ENCODE results near the gene TRMO.

TRMO gene

GRCh38 chr9:97875111-97875510 lies 47.2 kb downstream of the TRMO start:
- Histone ChIP-seq H3K9me3 (no peaks in the 10 kb centered on the region), H3K4me3 (no peak overlapping the region), H3K27me3 (ENCODE audit: low read depth) (peaks cover 3% of the 10 kb centered on the region; the same call in 1 of the 2 replicates), H3K4me1 (no peaks in the 10 kb centered on the region), H3K36me3 (replicated peaks) (no peaks in the 10 kb centered on the region)
- DNase-seq (ENCODE audit: low spot score in 2 of 2), result no peak
- in situ Hi-C loops (cut with MboI; ENCODE audit: low sequenced_read_pairs), result no loop called here

GRCh38 chr9:97874624-97875023 lies 47.7 kb downstream of the TRMO start:
- no peak overlapping the region for H3K4me3 ChIP-seq
- H3K9me3 ChIP-seq, result no peaks in the 10 kb centered on the region
- H3K36me3 ChIP-seq (replicated peaks), result no peaks in the 10 kb centered on the region
- H3K27me3 ChIP-seq (ENCODE audit: low read depth), result peaks cover 3% of the 10 kb centered on the region; the same call in 1 of the 2 replicates
- H3K4me1 ChIP-seq, result no peaks in the 10 kb centered on the region
- in situ Hi-C loops (cut with MboI; ENCODE audit: low sequenced_read_pairs), result no loop called here
- no peak for DNase-seq (ENCODE audit: low spot score in 2 of 2)

- Histone ChIP-seq H3K9me3 (no peaks in the 10 kb centered on the region), H3K4me1 (no peaks in the 10 kb centered on the region), H3K36me3 (replicated peaks) (no peaks in the 10 kb centered on the region), H3K27me3 (ENCODE audit: low read depth) (peaks cover 3% of the 10 kb centered on the region; the same call in 1 of the 2 replicates), H3K4me3 (no peak overlapping the region)
- in situ Hi-C loops (cut with MboI; ENCODE audit: low sequenced_read_pairs), result no loop called here
- DNase-seq (ENCODE audit: low spot score in 2 of 2), result no peak
Observed at GRCh38 chr9:97873882-97874281, 48.4 kb downstream of the TRMO start.

- no peak overlapping the region for H3K4me3 ChIP-seq
- no peaks in the 10 kb centered on the region for H3K9me3 ChIP-seq
- H3K27me3 ChIP-seq (ENCODE audit: low read depth), result peaks cover 3% of the 10 kb centered on the region; the same call in 1 of the 2 replicates
- H3K36me3 ChIP-seq (replicated peaks), result no peaks in the 10 kb centered on the region
- in situ Hi-C loops (cut with MboI; ENCODE audit: low sequenced_read_pairs), result no loop called here
- no peaks in the 10 kb centered on the region for H3K4me1 ChIP-seq
- DNase-seq (ENCODE audit: low spot score in 2 of 2), result no peak
Observed at GRCh38 chr9:97873425-97873824, 48.9 kb downstream of the TRMO start.

- in situ Hi-C loops (cut with MboI; ENCODE audit: low sequenced_read_pairs), result no loop called here
- H3K9me3 ChIP-seq, result peaks cover 5% of the 10 kb centered on the region
- no peak for DNase-seq (ENCODE audit: low spot score in 2 of 2)
- no peaks in the 10 kb centered on the region for H3K27me3 ChIP-seq (ENCODE audit: low read depth)
- H3K4me1 ChIP-seq, result no peaks in the 10 kb centered on the region
- no peaks in the 10 kb centered on the region; the same call in 1 of the 2 replicates for H3K36me3 ChIP-seq (replicated peaks)
- H3K4me3 ChIP-seq, result no peak overlapping the region
Observed at GRCh38 chr9:97868859-97869258, 53.4 kb downstream of the TRMO start.

- in situ Hi-C loops (cut with MboI; ENCODE audit: low sequenced_read_pairs), result no loop called here
- no peaks in the 10 kb centered on the region; the same call in 1 of the 2 replicates for H3K36me3 ChIP-seq (replicated peaks)
- no peak overlapping the region for H3K4me3 ChIP-seq
- no peaks in the 10 kb centered on the region for H3K4me1 ChIP-seq
- H3K9me3 ChIP-seq, result peaks cover 5% of the 10 kb centered on the region
- no peaks in the 10 kb centered on the region for H3K27me3 ChIP-seq (ENCODE audit: low read depth)
- no peak for DNase-seq (ENCODE audit: low spot score in 2 of 2)
Observed at GRCh38 chr9:97866848-97867247, 55.5 kb downstream of the TRMO start.

GRCh38 chr9:97866300-97866699 lies 56.0 kb downstream of the TRMO start:
- no peak for DNase-seq (ENCODE audit: low spot score in 2 of 2)
- in situ Hi-C loops (cut with MboI; ENCODE audit: low sequenced_read_pairs), result no loop called here
- peaks cover 5% of the 10 kb centered on the region for H3K9me3 ChIP-seq

GRCh38 chr9:97864396-97864795 lies 57.9 kb downstream of the TRMO start:
- Histone ChIP-seq H3K4me3 (no peak overlapping the region), H3K27me3 (ENCODE audit: low read depth) (no peaks in the 10 kb centered on the region), H3K9me3 (peaks cover 5% of the 10 kb centered on the region), H3K36me3 (replicated peaks) (no peaks in the 10 kb centered on the region; the same call in 1 of the 2 replicates), H3K4me1 (no peaks in the 10 kb centered on the region)
- in situ Hi-C loops (cut with MboI; ENCODE audit: low sequenced_read_pairs), result no loop called here
- no peak for DNase-seq (ENCODE audit: low spot score in 2 of 2)

More at GRCh38 chr9:97866300-97866699, 56.0 kb downstream of the TRMO start:
- H3K36me3 ChIP-seq (replicated peaks), result no peaks in the 10 kb centered on the region; the same call in 1 of the 2 replicates
- no peaks in the 10 kb centered on the region for H3K4me1 ChIP-seq
- no peak overlapping the region for H3K4me3 ChIP-seq
- no peaks in the 10 kb centered on the region for H3K27me3 ChIP-seq (ENCODE audit: low read depth)

- Histone ChIP-seq H3K9me3 (peaks cover 5% of the 10 kb centered on the region), H3K4me3 (no peak overlapping the region), H3K27me3 (ENCODE audit: low read depth) (no peaks in the 10 kb centered on the region), H3K36me3 (replicated peaks) (no peaks in the 10 kb centered on the region; the same call in 1 of the 2 replicates), H3K4me1 (no peaks in the 10 kb centered on the region)
- DNase-seq (ENCODE audit: low spot score in 2 of 2), result no peak
- in situ Hi-C loops (cut with MboI; ENCODE audit: low sequenced_read_pairs), result no loop called here
Observed at GRCh38 chr9:97863314-97863713, 59.0 kb downstream of the TRMO start.

- no peak overlapping the region for H3K4me3 ChIP-seq
- H3K27me3 ChIP-seq (ENCODE audit: low read depth), result no peaks in the 10 kb centered on the region
- peaks cover 3% of the 10 kb centered on the region for H3K9me3 ChIP-seq
- H3K36me3 ChIP-seq (replicated peaks), result no peaks in the 10 kb centered on the region; the same call in 1 of the 2 replicates
- no peak for DNase-seq (ENCODE audit: low spot score in 2 of 2)
- in situ Hi-C loops (cut with MboI; ENCODE audit: low sequenced_read_pairs), result no loop called here
- no peaks in the 10 kb centered on the region for H3K4me1 ChIP-seq
Observed at GRCh38 chr9:97861148-97861475, 61.2 kb downstream of the TRMO start.

GRCh38 chr9:97860451-97861147 lies 61.7 kb downstream of the TRMO start:
- Histone ChIP-seq H3K9me3 (no peaks in the 10 kb centered on the region), H3K36me3 (replicated peaks) (no peaks in the 10 kb centered on the region; the same call in 1 of the 2 replicates), H3K4me3 (no peak overlapping the region), H3K27me3 (ENCODE audit: low read depth) (no peaks in the 10 kb centered on the region), H3K4me1 (no peaks in the 10 kb centered on the region)
- DNase-seq (ENCODE audit: low spot score in 2 of 2), result no peak
- in situ Hi-C loops (cut with MboI; ENCODE audit: low sequenced_read_pairs), result no loop called here

GRCh38 chr9:97859346-97859745 lies 63.0 kb downstream of the TRMO start:
- H3K4me3 ChIP-seq, result no peak overlapping the region
- H3K36me3 ChIP-seq (replicated peaks), result no peaks in the 10 kb centered on the region
- H3K9me3 ChIP-seq, result no peaks in the 10 kb centered on the region
- H3K27me3 ChIP-seq (ENCODE audit: low read depth), result no peaks in the 10 kb centered on the region
- DNase-seq (ENCODE audit: low spot score in 2 of 2), result no peak
- in situ Hi-C loops (cut with MboI; ENCODE audit: low sequenced_read_pairs), result no loop called here
- no peaks in the 10 kb centered on the region for H3K4me1 ChIP-seq

GRCh38 chr9:97858826-97859225 lies 63.5 kb downstream of the TRMO start:
- in situ Hi-C loops (cut with MboI; ENCODE audit: low sequenced_read_pairs), result no loop called here
- no peaks in the 10 kb centered on the region for H3K36me3 ChIP-seq (replicated peaks)
- H3K27me3 ChIP-seq (ENCODE audit: low read depth), result no peaks in the 10 kb centered on the region
- no peaks in the 10 kb centered on the region for H3K4me1 ChIP-seq
- H3K4me3 ChIP-seq, result no peak overlapping the region
- DNase-seq (ENCODE audit: low spot score in 2 of 2), result no peak
- no peaks in the 10 kb centered on the region for H3K9me3 ChIP-seq

GRCh38 chr9:97858393-97858713 lies 63.9 kb downstream of the TRMO start:
- Histone ChIP-seq H3K4me3 (no peak overlapping the region), H3K9me3 (no peaks in the 10 kb centered on the region)

More at GRCh38 chr9:97858393-97858713, 63.9 kb downstream of the TRMO start:
- H3K36me3 ChIP-seq (replicated peaks), result no peaks in the 10 kb centered on the region
- DNase-seq (ENCODE audit: low spot score in 2 of 2), result no peak
- no peaks in the 10 kb centered on the region for H3K27me3 ChIP-seq (ENCODE audit: low read depth)
- in situ Hi-C loops (cut with MboI; ENCODE audit: low sequenced_read_pairs), result no loop called here
- H3K4me1 ChIP-seq, result no peaks in the 10 kb centered on the region; the same call in 1 of the 2 replicates

Measured in HAP-1 (cell line).